DND-41 (cell line): ENCODE results near the gene RAD51B.

Experiments
- EZH2 ChIP-seq: IDR thresholded peaks from 3 replicates; pipeline ENCODE4 v1.6.1; 2012; ENCODE audit warnings: borderline replicate concordance, low read depth, mild to moderate bottlenecking, moderate library complexity, low read length, inconsistent platforms; ENCODE audit not compliant: severe bottlenecking
- TF ChIP-seq, protein P1 (sequence below): IDR thresholded peaks from 2 replicates; pipeline ENCODE4 v1.5.1; 2012; ENCODE audit warnings: borderline replicate concordance, low read length, moderate library complexity, mild to moderate bottlenecking; ENCODE audit not compliant: poor library complexity, severe bottlenecking; ENCODE audit errors: extremely low read depth

DNA sequence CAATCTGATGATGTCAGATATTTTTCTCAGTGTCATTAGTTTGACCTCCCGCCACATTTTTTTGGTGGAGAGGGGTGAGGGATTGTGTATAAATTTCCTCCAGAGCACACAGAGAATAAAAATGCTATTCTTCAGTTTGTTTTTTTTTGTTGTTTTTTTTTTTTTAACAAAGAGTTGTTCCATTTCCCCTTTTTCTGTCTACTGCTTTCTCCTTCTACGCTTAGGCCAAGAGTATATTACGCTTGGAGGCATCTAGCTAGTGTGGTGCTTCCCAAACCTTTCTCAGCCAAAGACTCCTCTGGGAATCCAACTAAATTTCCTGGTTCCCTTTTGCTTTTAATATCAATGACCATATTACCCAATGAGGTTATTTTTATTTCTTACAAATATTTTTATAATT lies 507.7 kb downstream of the RAD51B start:
- no peak for TF ChIP-seq EZH2
- TF ChIP-seq, protein P1, sequence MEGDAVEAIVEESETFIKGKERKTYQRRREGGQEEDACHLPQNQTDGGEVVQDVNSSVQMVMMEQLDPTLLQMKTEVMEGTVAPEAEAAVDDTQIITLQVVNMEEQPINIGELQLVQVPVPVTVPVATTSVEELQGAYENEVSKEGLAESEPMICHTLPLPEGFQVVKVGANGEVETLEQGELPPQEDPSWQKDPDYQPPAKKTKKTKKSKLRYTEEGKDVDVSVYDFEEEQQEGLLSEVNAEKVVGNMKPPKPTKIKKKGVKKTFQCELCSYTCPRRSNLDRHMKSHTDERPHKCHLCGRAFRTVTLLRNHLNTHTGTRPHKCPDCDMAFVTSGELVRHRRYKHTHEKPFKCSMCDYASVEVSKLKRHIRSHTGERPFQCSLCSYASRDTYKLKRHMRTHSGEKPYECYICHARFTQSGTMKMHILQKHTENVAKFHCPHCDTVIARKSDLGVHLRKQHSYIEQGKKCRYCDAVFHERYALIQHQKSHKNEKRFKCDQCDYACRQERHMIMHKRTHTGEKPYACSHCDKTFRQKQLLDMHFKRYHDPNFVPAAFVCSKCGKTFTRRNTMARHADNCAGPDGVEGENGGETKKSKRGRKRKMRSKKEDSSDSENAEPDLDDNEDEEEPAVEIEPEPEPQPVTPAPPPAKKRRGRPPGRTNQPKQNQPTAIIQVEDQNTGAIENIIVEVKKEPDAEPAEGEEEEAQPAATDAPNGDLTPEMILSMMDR: no peak
